ENCODE data around the gene PLCL1.

Gene PLCL1

DNA sequence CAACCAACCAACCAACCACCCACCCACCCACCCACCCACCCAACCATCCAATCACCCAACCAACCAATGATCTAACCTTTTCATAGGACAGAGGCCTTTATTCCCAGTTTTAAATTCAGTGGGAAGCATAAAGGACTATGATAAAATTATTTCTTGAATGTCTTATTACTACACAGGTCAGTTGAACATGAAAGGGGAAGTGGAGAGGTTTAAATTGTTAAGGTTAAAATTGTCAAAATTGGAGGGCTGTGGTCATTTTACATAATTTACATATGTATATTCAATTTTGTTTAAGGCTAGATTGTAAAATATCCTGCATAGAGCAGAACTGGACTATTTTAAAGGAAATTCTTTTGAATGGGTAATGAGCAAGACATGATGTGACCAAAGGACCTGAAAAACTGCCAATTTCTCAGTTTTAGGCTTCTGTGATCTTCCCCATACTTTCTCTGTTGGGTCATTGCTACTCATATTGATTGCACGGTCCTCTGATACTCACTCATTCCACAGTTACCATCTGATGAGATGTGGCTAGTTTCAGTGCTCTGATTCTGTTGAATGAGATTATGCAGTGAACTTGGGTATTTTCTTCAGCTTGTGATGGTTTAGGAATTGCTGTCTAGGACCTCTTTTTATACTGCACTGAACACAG is 127.4 kb downstream of the PLCL1 start:
- Mint-ChIP-seq H3K4me1 (peaks cover 12% of the 10 kb centered on the region), H3K27ac (no peak overlapping the region), H3K36me3 (no peaks in the 10 kb centered on the region), H3K9me3 (no peaks in the 10 kb centered on the region), H3K4me3 (no peak overlapping the region)
- ATAC-seq (peak; percentile 92), DNase-seq (ENCODE audit: low spot score in 2 of 2) (no peak)

DNA sequence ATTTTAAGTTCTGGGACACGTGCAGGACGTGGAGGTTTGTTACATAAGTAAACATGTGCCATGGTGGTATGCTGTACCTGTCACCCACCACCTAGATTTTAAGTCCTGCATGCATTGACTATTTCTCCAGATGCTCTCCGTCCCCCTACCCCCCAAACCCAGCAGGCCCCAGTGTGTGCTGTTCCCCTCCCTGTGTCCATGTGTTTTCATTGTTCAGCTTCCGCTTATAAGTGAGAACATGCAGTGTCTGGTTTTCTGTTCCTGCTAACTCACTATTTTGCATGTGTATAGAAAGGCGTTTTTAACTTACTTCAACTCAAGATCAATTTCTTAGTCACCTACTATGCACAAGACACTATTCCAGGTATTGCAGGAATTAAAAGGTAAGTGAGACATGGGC is 128.0 kb downstream of the PLCL1 start:
- peaks cover 12% of the 10 kb centered on the region for H3K4me1 Mint-ChIP-seq
- no peaks in the 10 kb centered on the region for H3K36me3 Mint-ChIP-seq
- H3K9me3 Mint-ChIP-seq = no peaks in the 10 kb centered on the region
- DNase-seq (ENCODE audit: low spot score in 2 of 2) = no peak
- no peak overlapping the region for H3K4me3 Mint-ChIP-seq
- ATAC-seq = no peak
- no peak overlapping the region for H3K27ac Mint-ChIP-seq

DNA sequence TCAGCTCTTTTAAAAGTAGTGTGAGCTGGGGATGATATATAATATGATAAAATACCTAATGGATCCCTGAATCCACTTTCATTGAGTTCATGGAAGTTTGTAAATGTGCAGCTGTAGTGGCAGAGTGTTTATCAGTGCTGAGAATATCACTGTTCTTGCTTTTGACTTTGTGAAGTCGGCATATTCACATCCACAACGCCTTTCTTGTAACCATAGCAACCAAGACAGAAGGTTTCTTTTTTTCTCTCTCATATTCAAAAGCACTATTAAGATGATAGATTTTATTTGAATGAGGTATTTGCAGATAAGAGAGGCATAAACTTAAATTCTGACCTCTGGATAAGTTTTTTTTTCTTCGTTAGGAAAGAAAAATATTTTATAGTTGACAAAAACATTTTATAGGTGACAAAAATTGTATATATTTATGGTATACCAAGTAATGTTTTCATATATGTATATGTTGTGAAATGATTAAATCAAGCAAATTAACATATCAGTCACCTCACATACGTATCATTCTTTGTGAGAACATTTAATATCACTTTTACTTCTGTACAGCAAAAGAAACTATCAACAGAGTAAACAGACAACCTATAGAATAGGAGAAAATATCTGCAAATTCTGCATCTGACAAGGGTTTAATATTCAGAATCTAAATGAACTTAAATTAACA is 130.0 kb downstream of the PLCL1 start:
- Mint-ChIP-seq H3K36me3 (no peaks in the 10 kb centered on the region), H3K4me1 (peaks cover 12% of the 10 kb centered on the region), H3K4me3 (peak overlapping the region; percentile 11), H3K27ac (peak overlapping the region; percentile 24), H3K9me3 (no peaks in the 10 kb centered on the region)
- ATAC-seq (no peak), DNase-seq (ENCODE audit: low spot score in 2 of 2) (no peak)

DNA sequence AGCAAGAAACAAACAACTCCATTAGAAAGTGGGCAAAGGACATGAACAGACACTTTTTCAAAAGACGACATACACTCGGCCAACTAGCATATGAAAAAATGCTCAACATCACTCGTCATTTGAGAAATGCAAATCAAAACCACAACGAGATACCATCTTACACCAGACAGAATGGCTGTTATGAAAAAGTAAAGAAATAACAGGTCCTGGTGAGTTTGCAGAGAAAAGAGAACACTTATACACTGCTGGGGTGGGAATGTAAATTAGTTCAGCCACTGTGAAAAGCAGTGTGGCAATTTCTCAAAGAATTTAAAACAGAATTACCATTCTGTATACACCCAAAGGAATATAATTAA is 130.5 kb downstream of the PLCL1 start:
- Mint-ChIP-seq H3K36me3 (no peaks in the 10 kb centered on the region), H3K9me3 (no peaks in the 10 kb centered on the region), H3K27ac (peak overlapping the region; percentile 24), H3K4me1 (peaks cover 12% of the 10 kb centered on the region), H3K4me3 (peak overlapping the region; percentile 11)
- peak; percentile 71 for ATAC-seq
- no peak for DNase-seq (ENCODE audit: low spot score in 2 of 2)

DNA sequence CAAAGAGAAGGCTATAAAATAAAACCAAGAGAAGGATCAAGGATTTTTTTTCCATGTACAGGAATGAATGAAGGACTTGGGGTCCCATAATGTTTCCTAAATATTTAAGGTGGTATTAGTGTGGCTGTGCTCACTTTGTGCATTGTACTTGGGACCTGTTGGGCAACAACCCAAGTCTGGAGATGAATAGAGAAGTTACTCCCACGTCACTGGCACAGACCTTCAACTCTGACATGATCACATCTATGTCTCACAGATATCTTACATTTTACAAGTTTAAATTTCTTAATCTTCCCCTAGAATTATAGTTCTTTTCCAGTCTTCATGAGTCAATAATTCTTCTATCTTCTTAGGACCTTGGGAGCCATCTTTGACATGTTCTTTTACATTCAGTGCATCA is 133.4 kb downstream of the PLCL1 start:
- Mint-ChIP-seq H3K4me3 (no peak overlapping the region), H3K4me1 (peaks cover 17% of the 10 kb centered on the region), H3K9me3 (no peaks in the 10 kb centered on the region), H3K36me3 (no peaks in the 10 kb centered on the region), H3K27ac (no peak overlapping the region)
- no peak for ATAC-seq
- no peak for DNase-seq (ENCODE audit: low spot score in 2 of 2)

DNA sequence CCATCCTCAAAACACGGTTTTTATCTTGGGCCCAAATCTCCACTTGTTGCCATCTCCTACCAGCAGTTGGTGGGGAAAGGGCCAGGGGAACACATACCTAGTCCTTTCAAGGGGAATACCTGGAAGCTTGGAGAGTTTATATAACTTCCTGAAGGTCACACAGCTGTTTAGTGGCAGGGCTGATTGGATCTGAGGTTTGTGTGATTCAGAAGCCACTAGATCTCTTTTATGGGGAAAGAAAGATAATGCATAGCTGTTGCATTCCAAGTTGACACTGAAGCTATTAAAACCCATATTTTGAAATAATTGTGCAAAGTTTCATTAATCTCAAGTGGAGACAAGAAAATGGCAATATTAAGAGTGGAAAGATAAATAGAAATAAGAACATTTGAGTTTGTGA is 134.2 kb downstream of the PLCL1 start:
- Mint-ChIP-seq H3K27ac (no peak overlapping the region), H3K4me3 (no peak overlapping the region), H3K9me3 (no peaks in the 10 kb centered on the region), H3K4me1 (peaks cover 17% of the 10 kb centered on the region), H3K36me3 (no peaks in the 10 kb centered on the region)
- ATAC-seq (no peak), DNase-seq (ENCODE audit: low spot score in 2 of 2) (no peak)

DNA sequence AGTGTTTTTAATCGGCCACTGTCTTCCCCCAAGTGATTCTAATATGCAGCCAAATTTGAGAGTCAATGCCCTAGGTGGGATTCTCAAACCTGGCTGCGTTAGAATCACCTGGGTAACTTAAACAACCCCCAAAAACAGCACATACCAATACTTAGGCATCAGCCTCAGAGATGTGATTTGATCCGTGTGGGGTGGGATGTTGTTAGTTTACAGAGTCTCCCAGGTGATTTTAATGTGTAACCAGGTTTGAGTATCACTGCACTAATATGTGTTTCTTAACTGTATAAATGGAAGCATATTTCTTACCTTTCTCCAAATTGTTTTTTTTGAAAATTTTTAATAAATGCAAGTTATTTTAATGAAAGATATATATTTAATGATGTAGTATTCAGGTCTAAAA is 135.4 kb downstream of the PLCL1 start:
- ATAC-seq (no peak), DNase-seq (ENCODE audit: low spot score in 2 of 2) (no peak)
- H3K36me3 Mint-ChIP-seq = no peaks in the 10 kb centered on the region
- no peaks in the 10 kb centered on the region for H3K9me3 Mint-ChIP-seq
- H3K4me3 Mint-ChIP-seq = no peak overlapping the region
- no peak overlapping the region for H3K27ac Mint-ChIP-seq
- peaks cover 15% of the 10 kb centered on the region for H3K4me1 Mint-ChIP-seq

DNA sequence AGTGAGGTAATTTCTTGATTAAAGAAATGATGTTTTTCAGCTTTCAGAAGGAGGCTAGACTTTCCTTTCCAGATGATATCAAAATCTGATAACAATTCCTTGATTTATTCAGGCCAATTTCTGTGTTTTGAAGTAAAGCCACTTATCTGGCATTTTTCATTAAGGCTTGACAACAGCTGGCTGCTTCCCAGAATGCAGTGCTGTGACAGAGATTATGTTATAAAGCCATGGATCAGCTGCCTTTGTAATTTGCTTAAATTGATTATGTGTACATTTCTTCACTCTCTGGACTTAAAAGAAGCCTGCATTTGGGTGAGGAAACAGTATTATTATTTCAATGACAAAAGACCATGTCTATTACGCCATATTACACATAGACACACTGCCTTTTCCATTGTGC is 136.0 kb downstream of the PLCL1 start:
- peaks cover 10% of the 10 kb centered on the region for H3K4me1 Mint-ChIP-seq
- H3K36me3 Mint-ChIP-seq = no peaks in the 10 kb centered on the region
- no peak overlapping the region for H3K27ac Mint-ChIP-seq
- DNase-seq (ENCODE audit: low spot score in 2 of 2) (no peak), ATAC-seq (no peak)
- H3K4me3 Mint-ChIP-seq = no peak overlapping the region
- H3K9me3 Mint-ChIP-seq = no peaks in the 10 kb centered on the region

DNA sequence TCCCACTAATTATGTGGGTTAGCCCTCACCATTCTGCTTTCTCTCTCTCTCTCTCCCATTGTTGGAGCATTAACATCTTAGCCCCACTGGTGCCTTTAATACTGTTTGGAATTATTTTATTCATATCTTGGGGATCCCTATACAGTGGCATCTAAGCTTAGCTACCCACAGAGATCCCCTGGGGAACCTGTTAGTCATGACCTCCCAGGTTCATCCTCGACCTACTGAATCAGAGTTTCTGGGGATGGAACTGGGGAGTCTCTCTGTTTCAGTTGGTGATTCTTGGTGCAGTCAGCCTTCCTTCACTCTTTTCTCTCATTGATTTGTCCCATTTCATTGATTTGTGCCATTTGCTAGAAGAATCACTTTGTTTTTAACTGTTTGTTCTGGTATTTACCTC is 137.3 kb downstream of the PLCL1 start:
- no peak for DNase-seq (ENCODE audit: low spot score in 2 of 2)
- H3K4me1 Mint-ChIP-seq = peaks cover 10% of the 10 kb centered on the region
- no peaks in the 10 kb centered on the region for H3K36me3 Mint-ChIP-seq
- no peak overlapping the region for H3K4me3 Mint-ChIP-seq
- no peak overlapping the region for H3K27ac Mint-ChIP-seq
- peak; percentile 24 for ATAC-seq
- H3K9me3 Mint-ChIP-seq = no peaks in the 10 kb centered on the region

DNA sequence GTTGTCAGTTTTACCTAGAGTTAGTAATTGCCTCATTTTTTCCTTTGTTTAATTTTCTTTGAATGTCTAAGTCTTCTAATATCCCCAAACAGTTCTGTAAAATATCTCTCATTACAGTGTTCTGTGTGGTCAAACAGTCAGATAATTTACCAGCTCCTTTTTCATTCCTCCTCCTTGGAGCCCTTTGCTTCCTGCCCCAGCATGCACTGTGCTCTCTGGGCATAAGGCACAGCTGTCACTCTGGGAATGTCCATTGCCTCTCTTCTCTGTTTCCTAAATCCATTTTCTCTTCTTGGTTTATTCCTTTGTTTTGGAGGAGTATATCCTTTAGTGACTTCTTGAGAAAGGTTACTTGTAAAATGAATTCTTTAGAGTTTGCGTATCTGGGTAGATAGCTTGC is 139.3 kb downstream of the PLCL1 start:
- Mint-ChIP-seq H3K9me3 (no peaks in the 10 kb centered on the region), H3K4me1 (peaks cover 10% of the 10 kb centered on the region), H3K36me3 (no peaks in the 10 kb centered on the region), H3K4me3 (no peak overlapping the region), H3K27ac (no peak overlapping the region)
- ATAC-seq = no peak
- DNase-seq (ENCODE audit: low spot score in 2 of 2) = no peak

DNA sequence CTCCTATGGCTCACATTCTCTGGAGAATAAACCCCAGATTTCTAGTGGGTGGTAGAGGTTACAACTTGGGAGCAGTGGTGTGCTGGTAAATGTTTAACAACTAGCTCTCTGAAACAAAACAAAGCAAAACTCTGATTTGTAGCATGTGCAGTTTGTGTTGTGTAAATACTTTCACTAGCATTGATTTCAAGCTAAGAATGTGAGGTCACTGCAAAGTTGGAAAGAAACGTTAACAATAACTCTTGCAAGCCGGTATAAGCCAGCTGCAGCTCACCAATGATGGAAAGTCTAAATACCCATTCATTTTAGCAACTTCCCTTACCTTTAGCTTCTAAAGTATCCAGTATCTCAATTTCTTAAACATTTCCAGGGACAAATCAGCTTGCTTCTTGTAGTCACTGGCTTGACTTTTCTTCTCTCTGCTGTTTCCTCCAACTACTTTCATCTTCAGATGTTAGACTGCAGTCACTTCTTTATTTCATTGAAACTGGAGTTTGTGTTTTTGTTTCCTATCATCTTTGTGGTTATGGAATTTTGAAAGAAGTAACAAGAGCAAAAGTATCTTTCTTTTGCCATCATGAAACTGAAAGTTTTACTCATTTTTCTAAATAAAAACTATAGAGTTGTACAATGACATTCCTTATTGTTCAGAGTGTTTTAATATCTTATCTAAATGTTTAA is 140.2 kb downstream of the PLCL1 start:
- no peaks in the 10 kb centered on the region for H3K9me3 Mint-ChIP-seq
- no peak for DNase-seq (ENCODE audit: low spot score in 2 of 2)
- no peak overlapping the region for H3K27ac Mint-ChIP-seq
- H3K36me3 Mint-ChIP-seq = no peaks in the 10 kb centered on the region
- H3K4me1 Mint-ChIP-seq = peaks cover 10% of the 10 kb centered on the region
- ATAC-seq = no peak
- no peak overlapping the region for H3K4me3 Mint-ChIP-seq

DNA sequence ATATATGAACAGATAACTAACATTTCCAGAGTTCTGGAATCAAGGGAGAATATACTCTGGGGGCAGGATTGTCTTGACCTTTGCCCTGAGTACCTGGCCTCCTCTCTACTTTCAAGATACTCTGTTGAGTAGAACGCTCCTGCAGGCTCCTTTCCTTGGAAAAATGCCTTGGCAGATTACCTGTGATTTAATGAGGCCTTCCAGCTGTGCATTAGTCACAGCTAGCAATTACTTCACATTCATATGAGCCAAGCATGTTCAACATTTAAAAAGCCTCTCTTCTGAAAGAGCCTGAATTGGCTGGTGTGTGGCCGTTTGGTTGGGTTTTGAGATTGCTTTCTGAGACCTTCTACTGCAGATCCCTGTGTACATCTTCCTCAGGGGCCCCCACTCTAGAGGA is 142.2 kb downstream of the PLCL1 start:
- Mint-ChIP-seq H3K36me3 (no peaks in the 10 kb centered on the region), H3K4me1 (peaks cover 15% of the 10 kb centered on the region), H3K27ac (no peak overlapping the region), H3K4me3 (no peak overlapping the region), H3K9me3 (no peaks in the 10 kb centered on the region)
- ATAC-seq = no peak
- DNase-seq (ENCODE audit: low spot score in 2 of 2) = no peak

DNA sequence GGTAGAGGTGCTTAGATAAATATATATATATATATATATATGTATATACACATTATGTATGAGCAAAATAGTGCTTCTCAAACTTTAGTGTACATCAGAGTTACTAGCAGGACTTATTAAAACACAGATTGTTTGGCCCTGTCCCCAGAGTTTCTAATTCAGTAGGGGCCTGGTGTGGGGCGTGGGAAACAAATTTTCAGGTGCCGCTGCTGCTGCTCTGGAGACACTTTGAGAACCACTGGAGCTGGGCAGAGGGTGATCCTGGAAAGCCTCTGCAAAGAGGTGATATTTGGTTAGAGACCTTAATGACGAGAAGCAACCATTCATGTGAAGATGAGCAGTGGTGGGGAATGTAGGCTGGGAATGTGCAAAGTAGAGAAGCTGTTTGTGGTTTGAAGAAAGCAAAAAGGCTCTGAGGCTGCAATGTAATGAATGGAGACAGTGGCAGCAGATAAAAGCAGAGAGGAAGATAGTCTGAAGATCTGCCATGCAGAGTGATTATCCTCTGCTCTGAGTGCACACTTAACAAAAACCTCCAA is 142.9 kb downstream of the PLCL1 start:
- DNase-seq (ENCODE audit: low spot score in 2 of 2) (no peak), ATAC-seq (no peak)
- H3K27ac Mint-ChIP-seq = no peak overlapping the region
- peaks cover 8% of the 10 kb centered on the region for H3K4me1 Mint-ChIP-seq
- H3K9me3 Mint-ChIP-seq = no peaks in the 10 kb centered on the region
- H3K36me3 Mint-ChIP-seq = no peaks in the 10 kb centered on the region
- no peak overlapping the region for H3K4me3 Mint-ChIP-seq

DNA sequence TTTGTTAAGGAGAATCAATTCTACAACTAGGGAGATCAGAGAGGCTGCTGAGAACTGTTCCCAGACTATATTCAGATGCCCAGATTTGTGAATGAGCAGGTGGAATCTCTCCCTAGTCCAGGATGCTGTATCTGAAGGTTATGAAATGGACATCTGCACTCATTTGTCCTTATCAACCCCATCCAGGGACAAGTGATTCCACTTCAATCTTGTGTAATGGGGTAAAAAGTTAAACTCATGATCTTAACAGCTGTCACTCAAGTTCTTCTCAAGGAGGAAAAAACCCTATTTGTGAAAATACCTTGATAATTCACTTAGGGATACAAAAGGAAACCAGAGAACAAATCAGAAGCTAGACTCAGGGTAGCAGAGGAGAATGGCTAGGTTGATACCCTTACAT is 144.8 kb downstream of the PLCL1 start:
- Mint-ChIP-seq H3K4me3 (no peak overlapping the region), H3K4me1 (peaks cover 5% of the 10 kb centered on the region), H3K36me3 (no peaks in the 10 kb centered on the region), H3K9me3 (no peaks in the 10 kb centered on the region), H3K27ac (no peak overlapping the region)
- DNase-seq (ENCODE audit: low spot score in 2 of 2) = no peak
- ATAC-seq = no peak

DNA sequence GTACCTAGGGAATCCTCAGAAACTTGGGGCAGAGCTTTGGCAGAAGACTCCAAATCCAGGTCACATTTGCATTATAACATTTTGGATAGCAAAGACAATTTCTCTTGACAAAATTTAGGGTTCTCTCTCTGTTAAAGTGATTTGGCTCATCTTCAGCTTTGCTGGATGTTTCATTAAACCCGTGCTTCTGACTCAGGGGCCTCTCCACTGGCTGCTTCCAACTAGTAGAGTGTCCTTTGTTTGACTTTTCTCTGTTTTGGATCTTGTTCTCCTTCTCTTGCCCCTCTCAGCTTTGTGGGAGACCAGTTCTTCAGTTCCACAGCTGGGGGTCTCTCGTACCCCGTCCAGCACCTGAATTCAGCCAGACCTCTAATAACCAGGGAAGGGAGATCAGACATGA is 145.6 kb downstream of the PLCL1 start:
- Mint-ChIP-seq H3K9me3 (no peaks in the 10 kb centered on the region), H3K36me3 (no peaks in the 10 kb centered on the region), H3K27ac (no peak overlapping the region), H3K4me3 (no peak overlapping the region), H3K4me1 (peaks cover 5% of the 10 kb centered on the region)
- ATAC-seq = no peak
- DNase-seq (ENCODE audit: low spot score in 2 of 2) = no peak

DNA sequence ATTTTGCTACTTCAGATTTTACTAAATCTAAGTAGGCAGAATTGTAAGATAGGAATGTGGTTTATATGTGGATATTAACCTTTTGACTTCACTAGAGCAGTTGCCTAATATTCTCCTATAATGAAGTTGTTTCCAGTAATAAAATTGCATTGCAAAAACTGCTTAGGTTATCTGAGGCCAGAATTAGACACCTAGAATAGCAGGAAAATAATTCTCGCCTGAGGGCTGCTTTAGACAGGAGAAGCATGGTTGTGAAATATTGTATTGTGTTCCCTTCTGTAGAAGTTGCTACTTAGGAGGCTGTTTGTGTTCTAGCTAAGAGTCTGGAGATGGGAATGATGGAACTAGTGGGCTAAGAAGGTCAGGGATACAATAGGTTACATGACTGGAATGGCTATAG is 146.3 kb downstream of the PLCL1 start:
- H3K27ac Mint-ChIP-seq = no peak overlapping the region
- no peaks in the 10 kb centered on the region for H3K9me3 Mint-ChIP-seq
- DNase-seq (ENCODE audit: low spot score in 2 of 2) (no peak), ATAC-seq (no peak)
- no peak overlapping the region for H3K4me3 Mint-ChIP-seq
- no peaks in the 10 kb centered on the region for H3K36me3 Mint-ChIP-seq
- peaks cover 5% of the 10 kb centered on the region for H3K4me1 Mint-ChIP-seq

All from stimulated activated effector memory CD8-positive, alpha-beta T cell treated with anti-CD3 and anti-CD28 coated beads, Interleukin-12 subunit alpha, Interleukin-12 subunit beta, amount 100 ng/mL, for 72 hours (primary cell).